SU-DHL-6 (cell line): ENCODE measurements around the gene GRIK3.

ENCODE experiments used
- H2AFZ ChIP-seq: fragments of 200-600 bp; sonication (generic); 2 replicates; pipeline ENCODE4 v1.6.1; 2014; ENCODE audit warnings: low read depth, mild to moderate bottlenecking, moderate library complexity, mixed read lengths, antibody characterized with exemption, low read length; ENCODE audit not compliant: severe bottlenecking
- H3F3A ChIP-seq: fragments of 200-600 bp; shearing (Covaris generic); 2 replicates; pipeline ENCODE4 v1.6.0; 2016; ENCODE audit warnings: antibody characterized with exemption, mild to moderate bottlenecking; ENCODE audit not compliant: insufficient read depth
- H3K27ac ChIP-seq: fragments of 200-600 bp; sonication (generic); 2 replicates; pipeline ENCODE4 v1.5.1; 2016; ENCODE audit warnings: low read depth, mild to moderate bottlenecking, low read length, moderate library complexity, mixed read lengths
- H3K27me3 ChIP-seq: fragments of 200-600 bp; sonication (generic), shearing (Covaris generic); 2 replicates; pipeline ENCODE4 v1.6.0; 2014; ENCODE audit warnings: mild to moderate bottlenecking, low read length
- H3K36me3 ChIP-seq: fragments of 200-600 bp; sonication (generic); 2 replicates; pipeline ENCODE4 v1.6.1; 2014; ENCODE audit warnings: mild to moderate bottlenecking, low read length, mixed read lengths
- H3K4me2 ChIP-seq: fragments of 300-600, 200-600 bp; shearing (Covaris generic), sonication (generic); 2 replicates; pipeline ENCODE4 v1.6.0; 2014; ENCODE audit warnings: low read length, low read depth, mild to moderate bottlenecking; ENCODE audit not compliant: poor library complexity, severe bottlenecking
- H3K4me3 ChIP-seq: fragments of 200-600 bp; sonication (generic); 2 replicates; pipeline ENCODE4 v1.5.1; 2014; ENCODE audit warnings: antibody characterized with exemption, low read length, mild to moderate bottlenecking, mixed read lengths; ENCODE audit not compliant: insufficient read depth, poor library complexity, severe bottlenecking
- H3K79me2 ChIP-seq: fragments of 200-600 bp; sonication (generic); 2 replicates; pipeline ENCODE4 v1.6.1; 2014; ENCODE audit warnings: mild to moderate bottlenecking, low read length, moderate library complexity; ENCODE audit not compliant: insufficient read depth
- H3K9ac ChIP-seq: fragments of 200-600 bp; sonication (generic); 2 replicates; pipeline ENCODE4 v1.7.0; 2014; ENCODE audit warnings: mild to moderate bottlenecking, low read length
- H3K9me2 ChIP-seq: fragments of 200-600 bp; sonication (generic); replicated peaks from 2 replicates; pipeline ENCODE4 v1.6.1; 2014; ENCODE audit warnings: low read length; ENCODE audit not compliant: insufficient read depth
- H3K9me3 ChIP-seq: fragments of 200-600 bp; sonication (generic); 2 replicates; pipeline ENCODE4 v1.6.1; 2014; ENCODE audit warnings: low read length, mixed read lengths; ENCODE audit not compliant: insufficient read depth
- H4K20me1 ChIP-seq: fragments of 200-600 bp; sonication (generic); 2 replicates; pipeline ENCODE4 v1.6.1; 2014; ENCODE audit warnings: low read depth, mild to moderate bottlenecking, antibody characterized with exemption, low read length, moderate library complexity, mixed read lengths
- CTCF ChIP-seq: fragments of 200-600 bp; sonication (generic); IDR thresholded peaks from one replicate; pipeline ENCODE4 v1.5.1; 2017; ENCODE audit warnings: antibody characterized with exemption, mild to moderate bottlenecking, low read length, moderate library complexity; ENCODE audit not compliant: insufficient read depth, poor library complexity, severe bottlenecking
- EZH2phosphoT487 ChIP-seq: fragments of 200-600 bp; sonication (generic), shearing (Covaris generic); conservative IDR thresholded peaks from 2 replicates; pipeline ENCODE4 v1.6.1; 2018; ENCODE audit warnings: mild to moderate bottlenecking, antibody characterized with exemption, low read length, moderate library complexity, mixed read lengths

GRIK3 gene

GRCh38 chr1:36888811-36889477, 145.4 kb downstream of the GRIK3 start:
- H3K36me3 ChIP-seq = no peaks in the 10 kb centered on the region
- H3K9me2 ChIP-seq = no peaks in the 10 kb centered on the region
- H3K27me3 ChIP-seq = no peaks in the 10 kb centered on the region
- H3F3A ChIP-seq = no peaks in the 10 kb centered on the region
- H3K4me3 ChIP-seq = no peak overlapping the region
- H3K9ac ChIP-seq = no peak overlapping the region
- no peak overlapping the region for H2AFZ ChIP-seq
- TF ChIP-seq CTCF (no peak), EZH2phosphoT487 (no peak)
- H3K27ac ChIP-seq = no peak overlapping the region
- H3K9me3 ChIP-seq = no peaks in the 10 kb centered on the region
- no peaks in the 10 kb centered on the region for H4K20me1 ChIP-seq
- no peak overlapping the region for H3K4me2 ChIP-seq
- H3K79me2 ChIP-seq = no peaks in the 10 kb centered on the region

GRCh38 chr1:36885540-36886357, 148.6 kb downstream of the GRIK3 start:
- Histone ChIP-seq H3K36me3 (no peaks in the 10 kb centered on the region), H2AFZ (no peak overlapping the region), H3K9ac (no peak overlapping the region), H3K4me2 (no peak overlapping the region), H3K9me2 (no peaks in the 10 kb centered on the region), H3K4me3 (no peak overlapping the region), H4K20me1 (no peaks in the 10 kb centered on the region), H3K79me2 (no peaks in the 10 kb centered on the region), H3K27me3 (no peaks in the 10 kb centered on the region), H3K9me3 (no peaks in the 10 kb centered on the region), H3K27ac (no peak overlapping the region), H3F3A (no peaks in the 10 kb centered on the region)
- TF ChIP-seq CTCF (no peak), EZH2phosphoT487 (no peak)

- H3K4me2 ChIP-seq = peak overlapping the region; percentile 35
- no peak overlapping the region for H3K9ac ChIP-seq
- TF ChIP-seq CTCF = no peak
- no peak for TF ChIP-seq EZH2phosphoT487
- H2AFZ ChIP-seq = no peak overlapping the region
- H3K9me2 ChIP-seq = no peaks in the 10 kb centered on the region
- H3K36me3 ChIP-seq = no peaks in the 10 kb centered on the region
- H4K20me1 ChIP-seq = no peaks in the 10 kb centered on the region
- no peaks in the 10 kb centered on the region for H3K79me2 ChIP-seq
- no peaks in the 10 kb centered on the region for H3K9me3 ChIP-seq
- H3K27ac ChIP-seq = peak overlapping the region; percentile 63
- no peak overlapping the region for H3K4me3 ChIP-seq
- no peaks in the 10 kb centered on the region for H3F3A ChIP-seq
- no peaks in the 10 kb centered on the region for H3K27me3 ChIP-seq
Observed at GRCh38 chr1:36884801-36885200, 149.5 kb downstream of the GRIK3 start.
